Muscle layer of colon (tissue), 2 donors: ENCODE results near the gene LEMD1.

ENCODE experiments used
- H3K27ac ChIP-seq: one replicate; pipeline ENCODE4 v1.7.0; 2013; ENCODE audit warnings: low read depth, mild to moderate bottlenecking, low read length, moderate library complexity
- H3K27me3 ChIP-seq, 2 donors: one replicate each; pipeline ENCODE4 v1.7.0; 2013; ENCODE audit warnings: low read length in 2 of 2, mild to moderate bottlenecking in 2 of 2; ENCODE audit not compliant: insufficient read depth in 2 of 2, control insufficient read depth in 1 of 2
- H3K36me3 ChIP-seq: one replicate; pipeline ENCODE4 v1.7.0; 2013; ENCODE audit warnings: mild to moderate bottlenecking, low read length; ENCODE audit not compliant: insufficient read depth
- H3K4me1 ChIP-seq: one replicate; pipeline ENCODE4 v1.7.0; 2013; ENCODE audit warnings: mild to moderate bottlenecking, low read length; ENCODE audit not compliant: insufficient read depth
- H3K4me3 ChIP-seq, 2 donors: one replicate each; pipeline ENCODE4 v1.7.0; 2013; ENCODE audit warnings: low read length in 2 of 2, low read depth in 1 of 2, mild to moderate bottlenecking in 1 of 2, moderate library complexity in 1 of 2
- H3K9ac ChIP-seq: one replicate; pipeline ENCODE4 v1.7.0; 2013; ENCODE audit warnings: low read length
- H3K9me3 ChIP-seq: one replicate; pipeline ENCODE4 v1.7.0; 2013; ENCODE audit warnings: mild to moderate bottlenecking, low read length
- donor health status: abdominal sarcoma.
- donor health status: Adenocarcinoma of cecum.

LEMD1 gene

GRCh38 chr1:205357567-205357966 lies 64.3 kb downstream of the LEMD1 start:
- no peaks in the 10 kb centered on the region for H3K27me3 ChIP-seq
- H3K9ac ChIP-seq: no peak overlapping the region
- H3K4me1 ChIP-seq: peaks cover 5% of the 10 kb centered on the region
- H3K27ac ChIP-seq: no peak overlapping the region
- H3K9me3 ChIP-seq: no peaks in the 10 kb centered on the region
- no peak overlapping the region for H3K4me3 ChIP-seq
- no peaks in the 10 kb centered on the region for H3K36me3 ChIP-seq

- Histone ChIP-seq H3K9me3 (no peaks in the 10 kb centered on the region), H3K27me3 (no peaks in the 10 kb centered on the region), H3K4me1 (peaks cover 5% of the 10 kb centered on the region), H3K36me3 (no peaks in the 10 kb centered on the region), H3K27ac (no peak within 1 kb of the TSS), H3K9ac (no peak within 1 kb of the TSS), H3K4me3 (peak within 1 kb of the TSS in 1 of 2 donors; percentile 41)
Measured at GRCh38 chr1:205356440-205357139, 65.3 kb downstream of the LEMD1 start, which contains the start of gene KLHDC8A. KLHDC8A (minus strand) TSS chr1:205356922; CDS start chr1:205343604, 13,318 bp downstream.

GRCh38 chr1:205355075-205355453 lies 66.8 kb downstream of the LEMD1 start:
- no peak overlapping the region for H3K4me3 ChIP-seq
- no peaks in the 10 kb centered on the region for H3K9me3 ChIP-seq
- H3K4me1 ChIP-seq: peaks cover 5% of the 10 kb centered on the region
- H3K27ac ChIP-seq: no peak overlapping the region
- H3K36me3 ChIP-seq: no peaks in the 10 kb centered on the region
- no peak overlapping the region for H3K9ac ChIP-seq
- H3K27me3 ChIP-seq: no peaks in the 10 kb centered on the region

- Histone ChIP-seq H3K27me3 (no peaks in the 10 kb centered on the region), H3K36me3 (no peaks in the 10 kb centered on the region), H3K9me3 (no peaks in the 10 kb centered on the region), H3K4me1 (peaks cover 5% of the 10 kb centered on the region), H3K4me3 (no peak overlapping the region), H3K9ac (no peak overlapping the region), H3K27ac (no peak overlapping the region)
Measured at GRCh38 chr1:205354259-205355074, 67.4 kb downstream of the LEMD1 start.

- H3K27ac ChIP-seq: no peak overlapping the region
- H3K9ac ChIP-seq: no peak overlapping the region
- H3K27me3 ChIP-seq: no peaks in the 10 kb centered on the region
- no peak overlapping the region for H3K4me3 ChIP-seq
- H3K36me3 ChIP-seq: no peaks in the 10 kb centered on the region
- H3K4me1 ChIP-seq: peaks cover 5% of the 10 kb centered on the region
- no peaks in the 10 kb centered on the region for H3K9me3 ChIP-seq
Measured at GRCh38 chr1:205353612-205354011, 68.2 kb downstream of the LEMD1 start.

- H3K4me3 ChIP-seq: no peak overlapping the region
- H3K9ac ChIP-seq: no peak overlapping the region
- H3K4me1 ChIP-seq: peaks cover 5% of the 10 kb centered on the region
- H3K9me3 ChIP-seq: no peaks in the 10 kb centered on the region
- H3K27ac ChIP-seq: no peak overlapping the region
- no peaks in the 10 kb centered on the region for H3K27me3 ChIP-seq
- no peaks in the 10 kb centered on the region for H3K36me3 ChIP-seq
Measured at GRCh38 chr1:205353191-205353590, 68.7 kb downstream of the LEMD1 start.

GRCh38 chr1:205351984-205352713 lies 69.7 kb downstream of the LEMD1 start:
- Histone ChIP-seq H3K9me3 (no peaks in the 10 kb centered on the region), H3K27me3 (no peaks in the 10 kb centered on the region), H3K27ac (no peak overlapping the region), H3K4me1 (peaks cover 5% of the 10 kb centered on the region), H3K36me3 (no peaks in the 10 kb centered on the region), H3K9ac (no peak overlapping the region), H3K4me3 (no peak overlapping the region)

- Histone ChIP-seq H3K4me1 (no peaks in the 10 kb centered on the region), H3K36me3 (no peaks in the 10 kb centered on the region), H3K9ac (no peak overlapping the region), H3K27me3 (peaks cover 0 to 4% of the 10 kb centered on the region in 2 donors), H3K9me3 (no peaks in the 10 kb centered on the region), H3K4me3 (no peak overlapping the region), H3K27ac (no peak overlapping the region)
Measured at GRCh38 chr1:205350691-205351141, 71.1 kb downstream of the LEMD1 start.

GRCh38 chr1:205350124-205350523 lies 71.7 kb downstream of the LEMD1 start:
- H3K4me1 ChIP-seq: no peaks in the 10 kb centered on the region
- no peaks in the 10 kb centered on the region for H3K36me3 ChIP-seq
- no peaks in the 10 kb centered on the region for H3K9me3 ChIP-seq
- peaks cover 0 to 4% of the 10 kb centered on the region in 2 donors for H3K27me3 ChIP-seq
- H3K27ac ChIP-seq: no peak overlapping the region
- no peak overlapping the region for H3K4me3 ChIP-seq
- H3K9ac ChIP-seq: no peak overlapping the region

GRCh38 chr1:205348554-205349487 lies 73.0 kb downstream of the LEMD1 start:
- Histone ChIP-seq H3K9me3 (no peaks in the 10 kb centered on the region), H3K4me3 (no peak overlapping the region), H3K27ac (no peak overlapping the region), H3K4me1 (no peaks in the 10 kb centered on the region), H3K9ac (no peak overlapping the region), H3K27me3 (peaks cover 10 to 16% of the 10 kb centered on the region in 2 donors), H3K36me3 (no peaks in the 10 kb centered on the region)
